ENCODE measurements around the gene IGFL3. TPM values are rescaled to one million over a fixed set of nuclear protein-coding genes. Genes with fewer than 3 reads are reported as not detected.
A peak's percentile ranks its signal among the peaks of the same experiment; 100 is the strongest.

The IGFL3 gene
- polyA plus RNA-seq, 1 donor (not counting 4 experiments of a cell fraction or from before 2014, with no cell fraction given): 344 TPM

DNA sequence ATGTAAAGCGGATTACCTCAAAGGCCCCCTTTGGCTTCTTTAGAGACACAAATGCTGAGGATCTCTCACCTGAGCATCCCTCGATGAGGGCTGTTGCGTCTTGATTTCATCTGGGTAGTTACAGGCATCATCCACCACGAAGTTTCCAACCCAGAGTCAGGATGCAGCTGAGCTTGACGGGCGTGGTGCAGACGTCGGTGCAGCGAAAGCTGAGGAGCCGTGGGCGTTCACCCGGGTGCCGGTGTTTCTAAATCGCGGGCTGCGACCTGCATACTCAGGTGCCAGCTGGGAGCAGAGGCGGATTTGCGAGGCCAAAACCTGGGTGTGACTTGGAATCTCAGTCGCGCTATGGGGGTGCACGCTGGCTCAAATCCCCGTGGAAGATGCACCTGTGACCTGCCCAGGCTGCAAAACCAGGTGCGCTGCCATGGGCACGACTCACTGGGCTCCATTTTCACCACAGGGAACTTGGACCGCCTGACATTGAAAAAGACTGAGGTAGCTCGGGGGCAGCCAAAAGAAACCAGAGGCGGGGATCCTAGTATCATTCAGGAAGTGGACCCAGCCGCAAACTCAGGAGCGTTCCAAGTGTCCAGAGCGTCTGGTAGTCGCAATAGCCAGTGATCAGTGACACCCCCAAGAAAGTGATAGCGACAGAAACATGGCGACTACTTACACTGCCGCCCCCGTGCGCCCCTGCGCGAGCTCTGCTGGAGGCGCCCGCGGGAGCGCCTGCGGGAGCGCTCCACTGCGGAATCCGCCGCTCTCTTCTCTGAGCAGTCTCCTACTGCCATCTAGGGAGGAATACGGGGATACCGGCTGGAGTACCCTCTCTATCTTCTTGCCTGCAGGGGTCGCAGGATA lies 47.3 kb downstream of the IGFL3 start:
- dilution Hi-C loops (cut with MboI; ENCODE audit: extremely low pct_ligation_motif_present, low sequenced_read_pairs): no loop called here
- peaks cover 28% of the 10 kb centered on the region for H3K27me3 ChIP-seq (ENCODE audit: control insufficient read depth, extremely low read depth, insufficient read depth, low read length)
- no peaks in the 10 kb centered on the region for H3K79me2 ChIP-seq (ENCODE audit: control insufficient read depth, insufficient read depth, low read length)
- DNase-seq (ENCODE audit: low read depth, low spot score) (no peak), FAIRE-seq (peak; percentile 60)
- peak overlapping the region; percentile 86 for H3K4me2 ChIP-seq (ENCODE audit: control insufficient read depth, extremely low read depth, insufficient read depth, low read depth, low read length)
- H3K4me1 ChIP-seq (ENCODE audit: control insufficient read depth, extremely low read depth, insufficient read depth, low read length): peaks cover 31% of the 10 kb centered on the region
- peaks cover 3% of the 10 kb centered on the region for H3K9me3 ChIP-seq (ENCODE audit: control insufficient read depth, low read depth, low read length)
- TF ChIP-seq, protein P1, sequence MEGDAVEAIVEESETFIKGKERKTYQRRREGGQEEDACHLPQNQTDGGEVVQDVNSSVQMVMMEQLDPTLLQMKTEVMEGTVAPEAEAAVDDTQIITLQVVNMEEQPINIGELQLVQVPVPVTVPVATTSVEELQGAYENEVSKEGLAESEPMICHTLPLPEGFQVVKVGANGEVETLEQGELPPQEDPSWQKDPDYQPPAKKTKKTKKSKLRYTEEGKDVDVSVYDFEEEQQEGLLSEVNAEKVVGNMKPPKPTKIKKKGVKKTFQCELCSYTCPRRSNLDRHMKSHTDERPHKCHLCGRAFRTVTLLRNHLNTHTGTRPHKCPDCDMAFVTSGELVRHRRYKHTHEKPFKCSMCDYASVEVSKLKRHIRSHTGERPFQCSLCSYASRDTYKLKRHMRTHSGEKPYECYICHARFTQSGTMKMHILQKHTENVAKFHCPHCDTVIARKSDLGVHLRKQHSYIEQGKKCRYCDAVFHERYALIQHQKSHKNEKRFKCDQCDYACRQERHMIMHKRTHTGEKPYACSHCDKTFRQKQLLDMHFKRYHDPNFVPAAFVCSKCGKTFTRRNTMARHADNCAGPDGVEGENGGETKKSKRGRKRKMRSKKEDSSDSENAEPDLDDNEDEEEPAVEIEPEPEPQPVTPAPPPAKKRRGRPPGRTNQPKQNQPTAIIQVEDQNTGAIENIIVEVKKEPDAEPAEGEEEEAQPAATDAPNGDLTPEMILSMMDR (optimal IDR thresholded peaks at IDR 0.05 in 1 of 3, IDR thresholded peaks at IDR 0.05 in 1 of 3, conservative IDR thresholded peaks at IDR 0.05 in 1 of 3; ENCODE audit: extremely low read depth in 1 of 3, insufficient read depth in 2 of 3, low read length in 3 of 3): peak; percentile 93 to 100 (median 99)
- TF ChIP-seq EZH2 (IDR thresholded peaks at IDR 0.05; ENCODE audit: low read length): peak; percentile 76
- H3K36me3 ChIP-seq (ENCODE audit: control insufficient read depth in 2 of 2, extremely low read depth in 1 of 2, insufficient read depth in 2 of 2, low read length in 2 of 2): no peaks in the 10 kb centered on the region
- no peak overlapping the region for H3K27ac ChIP-seq (ENCODE audit: control insufficient read depth, insufficient read depth, low read length)
- H3K9ac ChIP-seq (ENCODE audit: control insufficient read depth, extremely low read depth, insufficient read depth, low read length): no peak overlapping the region
- no peaks in the 10 kb centered on the region for H4K20me1 ChIP-seq (ENCODE audit: control insufficient read depth, extremely low read depth, insufficient read depth, low read length)
- H2AFZ ChIP-seq (ENCODE audit: control insufficient read depth, low read length): no peak overlapping the region
- H3K4me3 ChIP-seq (ENCODE audit: control insufficient read depth in 2 of 3, extremely low read depth in 1 of 3, insufficient read depth in 2 of 3, low read depth in 1 of 3, low read length in 3 of 3): peak overlapping the region; percentile 17 to 55 (median 49)
- no peaks in the 10 kb centered on the region for H3K9me1 ChIP-seq (ENCODE audit: control insufficient read depth, extremely low read depth, insufficient read depth, low read length)

DNA sequence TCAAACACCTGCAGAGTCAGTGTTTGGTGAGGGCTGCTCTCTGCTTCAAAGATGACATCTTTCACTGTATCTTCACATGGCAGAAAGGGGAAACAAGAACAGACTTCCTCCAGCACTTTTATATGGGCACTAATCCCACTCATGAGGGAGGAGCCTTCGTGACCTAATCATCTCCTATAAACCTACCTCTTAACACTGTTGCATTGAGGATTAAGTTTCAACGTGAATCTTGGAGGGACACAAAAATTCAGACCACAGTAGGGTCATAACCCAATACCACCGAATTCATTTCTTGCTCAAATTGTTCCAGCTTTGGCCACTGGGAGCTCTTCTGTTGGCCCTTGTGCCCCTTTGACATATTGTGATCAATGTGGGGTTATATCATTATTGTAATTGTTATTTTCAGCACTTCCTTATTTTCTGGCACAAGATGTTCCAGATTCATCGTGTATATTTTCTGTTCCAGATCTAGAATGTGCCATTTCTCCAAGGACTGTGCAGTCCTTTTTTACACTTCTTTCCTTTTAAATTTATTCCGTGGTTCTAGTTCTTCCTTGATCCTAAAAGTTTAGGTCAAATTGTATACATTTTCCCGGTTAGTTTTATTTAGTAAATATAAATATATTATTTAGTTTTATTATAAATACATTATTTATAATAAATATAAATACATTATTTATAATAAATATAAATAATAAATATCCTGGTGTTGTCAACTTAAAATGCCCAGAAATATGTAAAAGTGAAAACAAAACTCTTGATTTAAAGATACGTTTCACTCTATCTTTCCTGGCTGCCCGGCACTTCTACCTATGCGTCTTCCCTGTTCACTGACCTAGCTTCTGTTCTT lies 48.2 kb downstream of the IGFL3 start:
- Histone ChIP-seq H3K4me2 (ENCODE audit: control insufficient read depth, extremely low read depth, insufficient read depth, low read depth, low read length) (no peak overlapping the region), H3K79me2 (ENCODE audit: control insufficient read depth, insufficient read depth, low read length) (no peaks in the 10 kb centered on the region), H3K4me3 (ENCODE audit: control insufficient read depth in 2 of 3, extremely low read depth in 1 of 3, insufficient read depth in 2 of 3, low read depth in 1 of 3, low read length in 3 of 3) (no peak overlapping the region), H2AFZ (ENCODE audit: control insufficient read depth, low read length) (no peak overlapping the region), H3K36me3 (ENCODE audit: control insufficient read depth in 2 of 2, extremely low read depth in 1 of 2, insufficient read depth in 2 of 2, low read length in 2 of 2) (no peaks in the 10 kb centered on the region), H3K27ac (ENCODE audit: control insufficient read depth, insufficient read depth, low read length) (no peak overlapping the region), H3K9me3 (ENCODE audit: control insufficient read depth, low read depth, low read length) (peaks cover 3% of the 10 kb centered on the region), H4K20me1 (ENCODE audit: control insufficient read depth, extremely low read depth, insufficient read depth, low read length) (no peaks in the 10 kb centered on the region), H3K9me1 (ENCODE audit: control insufficient read depth, extremely low read depth, insufficient read depth, low read length) (no peaks in the 10 kb centered on the region), H3K4me1 (ENCODE audit: control insufficient read depth, extremely low read depth, insufficient read depth, low read length) (peaks cover 26% of the 10 kb centered on the region), H3K9ac (ENCODE audit: control insufficient read depth, extremely low read depth, insufficient read depth, low read length) (no peak overlapping the region), H3K27me3 (ENCODE audit: control insufficient read depth, extremely low read depth, insufficient read depth, low read length) (peaks cover 28% of the 10 kb centered on the region)
- peak; percentile 52 for FAIRE-seq
- no peak for DNase-seq (ENCODE audit: low read depth, low spot score)
- TF ChIP-seq, protein P1 (optimal IDR thresholded peaks at IDR 0.05 in 1 of 3, IDR thresholded peaks at IDR 0.05 in 1 of 3, conservative IDR thresholded peaks at IDR 0.05 in 1 of 3; ENCODE audit: extremely low read depth in 1 of 3, insufficient read depth in 2 of 3, low read length in 3 of 3): no peak
- TF ChIP-seq EZH2 (IDR thresholded peaks at IDR 0.05; ENCODE audit: low read length): no peak
- dilution Hi-C loops (cut with MboI; ENCODE audit: extremely low pct_ligation_motif_present, low sequenced_read_pairs): no loop called here

All from keratinocyte (primary cell).